Measurements from ENCODE around the gene ZNF442.
"Not testable (repeated sequence)": the region's sequence is repeated elsewhere in the genome, so short reads cannot be mapped to it uniquely, and the experiment has no call there.

Gene ZNF442

GRCh38 chr19:12365236-12366162 lies at the start of gene ZNF442:
Gene ZNF442, minus strand, starts transcription at chr19:12365683. Its CDS starts 2,052 bp downstream, at chr19:12363631.
- in situ Hi-C loops (cut with HindIII; ENCODE audit: low pct_unique_long_range_greater_than_20kb, low sequenced_read_pairs), result no loop called here
- no peak for TF ChIP-seq JUND (IDR thresholded peaks at IDR 0.05; ENCODE audit: low read depth)
- peak; percentile 92 to 97 for DNase-seq (ENCODE audit: low read depth in 1 of 2, low spot score in 1 of 2)

GRCh38 chr19:12411893-12412292 lies 46.4 kb upstream of the ZNF442 start:
- DNase-seq (ENCODE audit: low read depth in 1 of 2, low spot score in 1 of 2), result no peak
- no peak for TF ChIP-seq JUND (IDR thresholded peaks at IDR 0.05; ENCODE audit: low read depth)
- in situ Hi-C loops (cut with HindIII; ENCODE audit: low pct_unique_long_range_greater_than_20kb, low sequenced_read_pairs), result no loop called here

- TF ChIP-seq JUND (IDR thresholded peaks at IDR 0.05; ENCODE audit: low read depth), result no peak
- in situ Hi-C loops (cut with HindIII; ENCODE audit: low pct_unique_long_range_greater_than_20kb, low sequenced_read_pairs), result no loop called here
- DNase-seq (ENCODE audit: low read depth in 1 of 2, low spot score in 1 of 2), result peak; percentile 59 to 98
Observed at GRCh38 chr19:12400633-12401502, 35.4 kb upstream of the ZNF442 start, which contains the start of gene ZNF799. Gene ZNF799, minus strand, starts transcription at chr19:12401271. Its CDS starts 201 bp downstream, at chr19:12401070.

- peak in 1 of 2 experiments; percentile 73 for DNase-seq (ENCODE audit: low read depth in 1 of 2, low spot score in 1 of 2)
- in situ Hi-C loops (cut with HindIII; ENCODE audit: low pct_unique_long_range_greater_than_20kb, low sequenced_read_pairs), result not testable (repeated sequence)
Observed at GRCh38 chr19:12399901-12400632, 34.6 kb upstream of the ZNF442 start.

GRCh38 chr19:12391148-12391547 lies 25.7 kb upstream of the ZNF442 start:
- DNase-seq (ENCODE audit: low read depth in 1 of 2, low spot score in 1 of 2); in situ Hi-C loops (cut with HindIII; ENCODE audit: low pct_unique_long_range_greater_than_20kb, low sequenced_read_pairs): not testable (repeated sequence)

GRCh38 chr19:12386365-12386764 lies 20.9 kb upstream of the ZNF442 start:
- in situ Hi-C loops (cut with HindIII; ENCODE audit: low pct_unique_long_range_greater_than_20kb, low sequenced_read_pairs); DNase-seq (ENCODE audit: low read depth in 1 of 2, low spot score in 1 of 2): not testable (repeated sequence)

- in situ Hi-C loops (cut with HindIII; ENCODE audit: low pct_unique_long_range_greater_than_20kb, low sequenced_read_pairs), result no loop called here
- no peak for TF ChIP-seq JUND (IDR thresholded peaks at IDR 0.05; ENCODE audit: low read depth)
- DNase-seq (ENCODE audit: low read depth in 1 of 2, low spot score in 1 of 2), result no peak
Observed at GRCh38 chr19:12380444-12380737, 14.9 kb upstream of the ZNF442 start.

- TF ChIP-seq JUND (IDR thresholded peaks at IDR 0.05; ENCODE audit: low read depth), result no peak
Observed at GRCh38 chr19:12379732-12380443, 14.4 kb upstream of the ZNF442 start.

GRCh38 chr19:12374026-12374425 lies 8.5 kb upstream of the ZNF442 start:
- no peak for TF ChIP-seq JUND (IDR thresholded peaks at IDR 0.05; ENCODE audit: low read depth)
- DNase-seq (ENCODE audit: low read depth in 1 of 2, low spot score in 1 of 2), result no peak
- in situ Hi-C loops (cut with HindIII; ENCODE audit: low pct_unique_long_range_greater_than_20kb, low sequenced_read_pairs), result no loop called here

More at GRCh38 chr19:12379732-12380443, 14.4 kb upstream of the ZNF442 start:
- DNase-seq (ENCODE audit: low read depth in 1 of 2, low spot score in 1 of 2), result no peak
- in situ Hi-C loops (cut with HindIII; ENCODE audit: low pct_unique_long_range_greater_than_20kb, low sequenced_read_pairs), result no loop called here

- peak; percentile 12 to 34 for DNase-seq (ENCODE audit: low read depth in 1 of 2, low spot score in 1 of 2)
- in situ Hi-C loops (cut with HindIII; ENCODE audit: low pct_unique_long_range_greater_than_20kb, low sequenced_read_pairs), result no loop called here
- TF ChIP-seq JUND (IDR thresholded peaks at IDR 0.05; ENCODE audit: low read depth), result no peak
Observed at GRCh38 chr19:12364391-12365235, 870 bp downstream of the ZNF442 start.

- in situ Hi-C loops (cut with HindIII; ENCODE audit: low pct_unique_long_range_greater_than_20kb, low sequenced_read_pairs); DNase-seq (ENCODE audit: low read depth in 1 of 2, low spot score in 1 of 2): not testable (repeated sequence)
Observed at GRCh38 chr19:12362236-12362635, 3.2 kb downstream of the ZNF442 start.

Data from T47D (cell line).